ENCODE results near the gene GTF3C4. TPM values are rescaled to one million over a fixed set of nuclear protein-coding genes. Genes with fewer than 3 reads are reported as not detected.

Gene GTF3C4
- total and polyA plus RNA-seq, 10 of the 15 experiments (the other 5 are each of a cell fraction or from before 2014, with no cell fraction given), result 3.2 to 18.9 (median 8.2) TPM

DNA sequence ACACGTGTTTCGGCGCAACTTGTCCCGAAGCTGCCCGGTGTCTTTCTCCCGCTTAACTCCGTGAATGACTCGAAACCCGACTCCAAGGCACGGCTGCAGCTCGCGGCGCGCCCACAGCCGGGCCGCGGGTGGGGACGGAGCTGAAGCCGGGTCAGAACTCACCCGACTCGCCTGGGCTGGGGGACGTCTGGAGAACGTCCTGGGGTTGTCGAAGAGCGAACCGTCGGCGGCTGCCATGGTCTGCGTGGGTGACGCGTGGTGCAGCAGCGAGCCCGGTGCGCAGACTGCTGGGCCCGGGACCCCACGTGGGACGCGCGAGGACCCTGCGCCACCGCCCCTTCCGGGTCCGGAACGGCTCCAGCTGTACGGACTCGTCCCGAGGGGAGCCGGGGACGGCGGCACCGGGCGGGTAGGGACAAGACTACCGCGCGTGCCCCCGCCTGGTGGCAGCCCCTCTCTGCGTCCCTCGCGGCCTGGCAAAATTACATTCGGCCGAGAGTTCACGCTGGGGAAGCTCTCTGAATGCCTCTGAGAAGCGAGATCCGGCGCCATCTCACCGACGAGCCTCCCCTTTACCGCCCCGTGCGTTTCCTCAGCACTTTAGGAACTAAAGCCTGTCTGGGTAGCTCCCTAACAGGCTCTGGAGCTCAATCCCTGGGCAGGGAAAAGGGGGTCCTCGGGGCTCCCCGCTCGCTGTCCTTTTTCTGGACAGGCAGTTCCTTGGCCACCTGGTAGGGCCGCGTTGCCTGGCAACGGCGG, 387 bp upstream of the GTF3C4 start, which contains the start of gene DDX31 (continued):
- no peak for TF ChIP-seq NR2C2 (IDR thresholded peaks at IDR 0.05; ENCODE audit: borderline replicate concordance, control insufficient read depth, insufficient read length, low read depth)
- TF ChIP-seq EZH2 (IDR thresholded peaks at IDR 0.05; ENCODE audit: borderline replicate concordance, control insufficient read depth, low read depth, low read length), result no peak
- TF ChIP-seq PAX5 (IDR thresholded peaks at IDR 0.05; ENCODE audit: borderline replicate concordance, low read depth, low read length), result no peak
- TF ChIP-seq, protein P1, sequence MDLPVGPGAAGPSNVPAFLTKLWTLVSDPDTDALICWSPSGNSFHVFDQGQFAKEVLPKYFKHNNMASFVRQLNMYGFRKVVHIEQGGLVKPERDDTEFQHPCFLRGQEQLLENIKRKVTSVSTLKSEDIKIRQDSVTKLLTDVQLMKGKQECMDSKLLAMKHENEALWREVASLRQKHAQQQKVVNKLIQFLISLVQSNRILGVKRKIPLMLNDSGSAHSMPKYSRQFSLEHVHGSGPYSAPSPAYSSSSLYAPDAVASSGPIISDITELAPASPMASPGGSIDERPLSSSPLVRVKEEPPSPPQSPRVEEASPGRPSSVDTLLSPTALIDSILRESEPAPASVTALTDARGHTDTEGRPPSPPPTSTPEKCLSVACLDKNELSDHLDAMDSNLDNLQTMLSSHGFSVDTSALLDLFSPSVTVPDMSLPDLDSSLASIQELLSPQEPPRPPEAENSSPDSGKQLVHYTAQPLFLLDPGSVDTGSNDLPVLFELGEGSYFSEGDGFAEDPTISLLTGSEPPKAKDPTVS (IDR thresholded peaks at IDR 0.05; ENCODE audit: low read depth, low read length), result no peak
- no peak for TF ChIP-seq TBL1XR1 (IDR thresholded peaks at IDR 0.05; ENCODE audit: low read depth, low read length)
- TF ChIP-seq YBX1 (IDR thresholded peaks at IDR 0.05), result no peak
- TF ChIP-seq HCFC1 (IDR thresholded peaks at IDR 0.05; ENCODE audit: low read length), result peak; percentile 37
- TF ChIP-seq KAT2A (conservative IDR thresholded peaks at IDR 0.05; ENCODE audit: control insufficient read depth, low read depth, low read length), result no peak
- no peak for TF ChIP-seq ZBTB4 (CRISPR knock-in tag; IDR thresholded peaks at IDR 0.05)
- TF ChIP-seq MTA2 (IDR thresholded peaks at IDR 0.05; ENCODE audit: low read depth), result no peak
- peak; percentile 97 for TF ChIP-seq MXI1 (IDR thresholded peaks at IDR 0.05; ENCODE audit: low read depth, low read length)
- peak; percentile 86; the same call in 1 of the 2 replicates for TF ChIP-seq RBBP5 (conservative IDR thresholded peaks at IDR 0.05)
- TF ChIP-seq E4F1 (IDR thresholded peaks at IDR 0.05; ENCODE audit: borderline replicate concordance, partially characterized antibody), result peak; percentile 60
- TF ChIP-seq MEF2B (IDR thresholded peaks at IDR 0.05; ENCODE audit: partially characterized antibody, poor library complexity, severe bottlenecking), result peak; percentile 40
- peak; percentile 77; the same call in 1 of the 2 replicates for TF ChIP-seq PML (IDR thresholded peaks at IDR 0.05; ENCODE audit: low read length)
- TF ChIP-seq MYB (IDR thresholded peaks at IDR 0.05; ENCODE audit: borderline replicate concordance, low read depth, low read length), result peak; percentile 64
- TF ChIP-seq ZBTB11 (CRISPR knock-in tag; IDR thresholded peaks at IDR 0.05), result peak; percentile 42; the same call in 1 of the 2 replicates
- TF ChIP-seq IKZF2 (IDR thresholded peaks at IDR 0.05), result peak; percentile 23 to 33; a peak in 3 of 4 replicates
